Measurements from ENCODE around the gene THY1. TPM values are rescaled to one million over a fixed set of nuclear protein-coding genes. Genes with fewer than 3 reads are reported as not detected.

Gene THY1
- total RNA-seq (ENCODE audit: low replicate concordance): 49.2 and 93.9 TPM in 2 replicates

DNA sequence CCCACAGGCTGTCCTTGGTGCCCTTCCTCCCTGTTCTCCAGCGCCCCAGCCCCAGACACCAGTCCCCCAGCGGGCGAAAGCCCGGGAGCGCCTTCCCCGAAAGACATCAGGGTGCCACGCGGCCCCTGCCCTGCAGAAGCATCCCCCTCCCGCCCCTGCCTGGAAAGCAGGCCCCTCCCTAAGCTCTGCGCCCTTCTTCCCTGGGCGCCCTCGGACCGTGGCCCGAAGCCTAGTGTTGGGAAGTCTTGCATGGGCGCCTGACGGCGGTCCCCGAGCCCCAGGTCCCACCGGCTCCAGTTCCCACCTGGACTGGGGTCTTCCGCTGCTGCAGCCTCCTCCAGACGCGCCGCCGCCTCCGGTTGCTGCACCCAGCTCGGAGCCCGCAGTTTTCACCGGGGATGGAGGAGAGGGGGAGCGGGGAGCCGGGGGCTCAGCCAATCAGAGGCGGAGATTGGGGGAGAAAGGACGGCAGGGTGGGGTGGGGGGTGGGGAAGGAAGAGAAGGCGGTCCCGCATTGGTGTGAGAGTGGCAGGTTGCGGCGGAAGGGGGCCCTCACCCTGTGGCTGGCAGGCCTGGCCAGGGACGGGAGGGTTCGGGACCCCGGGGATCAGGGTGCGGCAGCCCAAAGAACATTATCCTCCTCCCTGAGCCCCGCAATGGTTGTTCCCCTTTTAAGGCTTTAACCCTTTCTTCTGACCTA lies at the start of gene THY1:
TSS of gene THY1 (minus strand) at position 364 of the 700 bp plus-strand sequence. CDS start 2,267 bp downstream, outside the sequence.
- H3K27ac Mint-ChIP-seq: no peak within 1 kb of the TSS
- Histone ChIP-seq H3K36me3 (no peaks in the 10 kb centered on the region), H3K4me3 (peak within 1 kb of the TSS; percentile 89), H3K27me3 (no peaks in the 10 kb centered on the region), H3K9me3 (ENCODE audit: low read depth) (no peaks in the 10 kb centered on the region), H3F3A (ENCODE audit: low read depth) (peaks cover 14% of the 10 kb centered on the region), H4K20me1 (ENCODE audit: low read depth) (peaks cover 26% of the 10 kb centered on the region), H3K79me2 (ENCODE audit: low read depth) (peaks cover 29% of the 10 kb centered on the region), H3K4me1 (peaks cover 16% of the 10 kb centered on the region), H3K9ac (peak within 1 kb of the TSS; percentile 7), H2AFZ (replicated peaks) (peak within 1 kb of the TSS; percentile 82), H3K27ac (no peak within 1 kb of the TSS), H3K4me2 (peak within 1 kb of the TSS; percentile 92)
- peak; percentile 89 for DNase-seq (ENCODE audit: low spot score)
- no peaks in the 10 kb centered on the region for H3K9me3 Mint-ChIP-seq
- peak within 1 kb of the TSS; percentile 93 for H3K4me3 Mint-ChIP-seq
- H3K27me3 Mint-ChIP-seq (ENCODE audit: insufficient read depth, low read depth): peaks cover 4% of the 10 kb centered on the region
- H3K4me1 Mint-ChIP-seq: peaks cover 30% of the 10 kb centered on the region
- peaks cover 10% of the 10 kb centered on the region for H3K36me3 Mint-ChIP-seq
- no peak for TF ChIP-seq EZH2 (IDR thresholded peaks at IDR 0.05)

DNA sequence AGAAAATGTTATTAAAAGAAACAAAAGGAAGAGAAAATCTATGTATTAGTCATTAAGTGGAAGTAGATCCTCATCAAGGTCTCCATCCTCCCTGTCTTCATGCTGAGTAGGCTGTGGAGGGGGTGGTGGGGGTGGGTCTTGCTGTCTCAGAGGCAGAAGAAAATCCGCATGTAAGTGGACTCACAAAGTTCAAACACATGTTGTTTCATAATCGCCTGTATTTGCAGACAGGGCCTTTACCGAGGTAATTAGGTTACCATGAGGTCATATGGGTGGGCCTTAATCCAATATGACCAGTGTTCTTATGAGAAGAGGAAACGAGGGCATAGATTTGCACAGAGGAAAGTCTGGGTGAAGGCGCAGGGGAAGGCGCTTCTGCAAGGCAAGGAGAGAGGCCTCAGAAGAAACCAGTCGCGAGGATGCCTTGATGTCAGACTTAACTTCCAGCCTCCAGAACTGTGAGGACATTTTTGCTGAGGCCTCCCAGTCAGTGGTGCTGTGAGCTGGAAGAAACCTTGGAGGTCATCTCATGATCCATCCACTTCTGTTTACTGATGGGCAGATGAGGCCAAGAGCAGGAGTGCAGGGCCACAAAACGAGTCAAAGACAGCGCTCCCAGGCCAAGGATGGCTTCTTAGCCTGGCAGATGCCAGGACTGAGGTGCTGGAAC lies 49.3 kb upstream of the THY1 start:
- no peak overlapping the region for H3K27ac ChIP-seq
- no peak overlapping the region for H3K4me2 ChIP-seq
- no peaks in the 10 kb centered on the region for H3K79me2 ChIP-seq (ENCODE audit: low read depth)
- Mint-ChIP-seq H3K27ac (no peak overlapping the region), H3K4me3 (no peak overlapping the region), H3K27me3 (ENCODE audit: insufficient read depth, low read depth) (peaks cover 6% of the 10 kb centered on the region), H3K36me3 (no peaks in the 10 kb centered on the region), H3K9me3 (peaks cover 6% of the 10 kb centered on the region), H3K4me1 (peaks cover 11% of the 10 kb centered on the region)
- no peak for DNase-seq (ENCODE audit: low spot score)
- peaks cover 6% of the 10 kb centered on the region for H3K4me1 ChIP-seq
- H2AFZ ChIP-seq (replicated peaks): no peak overlapping the region
- H3K36me3 ChIP-seq: no peaks in the 10 kb centered on the region
- no peak for TF ChIP-seq EZH2 (IDR thresholded peaks at IDR 0.05)
- TF ChIP-seq, protein P1, sequence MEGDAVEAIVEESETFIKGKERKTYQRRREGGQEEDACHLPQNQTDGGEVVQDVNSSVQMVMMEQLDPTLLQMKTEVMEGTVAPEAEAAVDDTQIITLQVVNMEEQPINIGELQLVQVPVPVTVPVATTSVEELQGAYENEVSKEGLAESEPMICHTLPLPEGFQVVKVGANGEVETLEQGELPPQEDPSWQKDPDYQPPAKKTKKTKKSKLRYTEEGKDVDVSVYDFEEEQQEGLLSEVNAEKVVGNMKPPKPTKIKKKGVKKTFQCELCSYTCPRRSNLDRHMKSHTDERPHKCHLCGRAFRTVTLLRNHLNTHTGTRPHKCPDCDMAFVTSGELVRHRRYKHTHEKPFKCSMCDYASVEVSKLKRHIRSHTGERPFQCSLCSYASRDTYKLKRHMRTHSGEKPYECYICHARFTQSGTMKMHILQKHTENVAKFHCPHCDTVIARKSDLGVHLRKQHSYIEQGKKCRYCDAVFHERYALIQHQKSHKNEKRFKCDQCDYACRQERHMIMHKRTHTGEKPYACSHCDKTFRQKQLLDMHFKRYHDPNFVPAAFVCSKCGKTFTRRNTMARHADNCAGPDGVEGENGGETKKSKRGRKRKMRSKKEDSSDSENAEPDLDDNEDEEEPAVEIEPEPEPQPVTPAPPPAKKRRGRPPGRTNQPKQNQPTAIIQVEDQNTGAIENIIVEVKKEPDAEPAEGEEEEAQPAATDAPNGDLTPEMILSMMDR (IDR thresholded peaks at IDR 0.05): no peak
- no peak for TF ChIP-seq EZH2phosphoT487 (IDR thresholded peaks at IDR 0.05)
- H3K9me3 ChIP-seq (ENCODE audit: low read depth): no peaks in the 10 kb centered on the region
- H3F3A ChIP-seq (ENCODE audit: low read depth): no peaks in the 10 kb centered on the region
- no peaks in the 10 kb centered on the region for H4K20me1 ChIP-seq (ENCODE audit: low read depth)
- peaks cover 6% of the 10 kb centered on the region for H3K27me3 ChIP-seq
- H3K4me3 ChIP-seq: no peak overlapping the region
- H3K9ac ChIP-seq: no peak overlapping the region

DNA sequence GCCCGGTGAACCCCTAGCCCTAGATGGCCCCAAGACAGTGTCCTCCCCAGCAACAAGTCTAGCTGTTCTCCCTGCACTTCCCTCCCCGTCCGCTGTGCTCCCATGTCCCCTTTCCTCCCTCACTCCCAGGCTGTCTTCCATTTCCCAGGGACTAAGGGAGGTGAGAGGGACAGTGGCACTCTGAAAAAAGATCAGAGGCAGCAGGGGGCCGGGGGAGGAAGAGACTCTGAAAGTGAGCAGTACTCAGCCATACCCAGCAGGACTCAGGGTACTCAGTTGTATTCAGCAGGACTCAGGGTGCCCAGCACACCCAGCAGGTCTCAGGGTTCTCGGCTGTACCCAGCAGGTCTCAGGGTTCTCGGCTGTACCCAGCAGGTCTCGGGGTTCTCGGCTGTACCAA lies 48.4 kb upstream of the THY1 start:
- peaks cover 10% of the 10 kb centered on the region for H3K4me1 Mint-ChIP-seq
- no peak overlapping the region for H3K4me3 ChIP-seq
- H3K4me1 ChIP-seq: peaks cover 6% of the 10 kb centered on the region
- peaks cover 6% of the 10 kb centered on the region for H3K27me3 Mint-ChIP-seq (ENCODE audit: insufficient read depth, low read depth)
- no peak overlapping the region for H3K27ac ChIP-seq
- no peak for DNase-seq (ENCODE audit: low spot score)
- H3K4me3 Mint-ChIP-seq: no peak overlapping the region
- no peaks in the 10 kb centered on the region for H3K36me3 ChIP-seq
- no peak overlapping the region for H2AFZ ChIP-seq (replicated peaks)
- TF ChIP-seq EZH2 (IDR thresholded peaks at IDR 0.05) (no peak), EZH2phosphoT487 (IDR thresholded peaks at IDR 0.05) (no peak)
- TF ChIP-seq, protein P1 (IDR thresholded peaks at IDR 0.05): no peak
- no peaks in the 10 kb centered on the region for H3K9me3 ChIP-seq (ENCODE audit: low read depth)
- H3K27ac Mint-ChIP-seq: peak overlapping the region; percentile 3
- H4K20me1 ChIP-seq (ENCODE audit: low read depth): no peaks in the 10 kb centered on the region
- peaks cover 9% of the 10 kb centered on the region for H3K9me3 Mint-ChIP-seq
- H3K27me3 ChIP-seq: no peaks in the 10 kb centered on the region
- H3K36me3 Mint-ChIP-seq: no peaks in the 10 kb centered on the region
- H3K4me2 ChIP-seq: no peak overlapping the region
- no peak overlapping the region for H3K9ac ChIP-seq
- H3F3A ChIP-seq (ENCODE audit: low read depth): no peaks in the 10 kb centered on the region
- H3K79me2 ChIP-seq (ENCODE audit: low read depth): no peaks in the 10 kb centered on the region

All from neural progenitor cell (in vitro differentiated cells).